ENCODE results near the gene SLC9A5. TPM values are rescaled to one million over a fixed set of nuclear protein-coding genes. Genes with fewer than 3 reads are reported as not detected.

Gene SLC9A5
- total and polyA plus RNA-seq, 10 of the 15 experiments (the other 5 are each of a cell fraction or from before 2014, with no cell fraction given) = 0.26 to 5.7 (median 1.5) TPM

- TF ChIP-seq GABPA (IDR thresholded peaks at IDR 0.05; ENCODE audit: low read depth) (peak; percentile 65; the same call in 1 of the 2 replicates), RUNX3 (IDR thresholded peaks at IDR 0.05; ENCODE audit: low read length) (peak; percentile 95), ZNF384 (IDR thresholded peaks at IDR 0.05; ENCODE audit: borderline replicate concordance, low read depth, low read length) (no peak), MXI1 (IDR thresholded peaks at IDR 0.05; ENCODE audit: low read depth, low read length) (no peak), KLF5 (IDR thresholded peaks at IDR 0.05; ENCODE audit: partially characterized antibody) (peak; percentile 77), CBFB (IDR thresholded peaks at IDR 0.05; ENCODE audit: low read depth) (peak; percentile 78), ELK1 (IDR thresholded peaks at IDR 0.05; ENCODE audit: low read depth, low read length) (no peak), ZNF274 (IDR thresholded peaks at IDR 0.05; ENCODE audit: insufficient read depth, insufficient read length) (no peak), ZSCAN29 (IDR thresholded peaks at IDR 0.05) (no peak), SUPT20H (IDR thresholded peaks at IDR 0.05; ENCODE audit: borderline replicate concordance, control insufficient read depth, low read depth, low read length) (no peak), IKZF2 (IDR thresholded peaks at IDR 0.05) (peak; percentile 99), RAD51 (IDR thresholded peaks at IDR 0.05) (no peak), BCL3 (IDR thresholded peaks at IDR 0.05; ENCODE audit: borderline replicate concordance, insufficient read depth, low read depth, low read length, poor library complexity, severe bottlenecking) (peak; percentile 94), CBX3 (IDR thresholded peaks at IDR 0.05; ENCODE audit: borderline replicate concordance, low read depth) (no peak), STAT3 (IDR thresholded peaks at IDR 0.05; ENCODE audit: low read depth, low read length) (no peak), IKZF1 (conservative IDR thresholded peaks at IDR 0.05) (peak; percentile 99), LARP7 (IDR thresholded peaks at IDR 0.05) (no peak), NBN (IDR thresholded peaks at IDR 0.05) (peak; percentile 95), SMC3 (IDR thresholded peaks at IDR 0.05; ENCODE audit: borderline replicate concordance, low read length) (no peak), NR2F1 (conservative IDR thresholded peaks at IDR 0.05) (peak; percentile 34; the same call in 1 of the 2 replicates)
- TF ChIP-seq, protein P1, sequence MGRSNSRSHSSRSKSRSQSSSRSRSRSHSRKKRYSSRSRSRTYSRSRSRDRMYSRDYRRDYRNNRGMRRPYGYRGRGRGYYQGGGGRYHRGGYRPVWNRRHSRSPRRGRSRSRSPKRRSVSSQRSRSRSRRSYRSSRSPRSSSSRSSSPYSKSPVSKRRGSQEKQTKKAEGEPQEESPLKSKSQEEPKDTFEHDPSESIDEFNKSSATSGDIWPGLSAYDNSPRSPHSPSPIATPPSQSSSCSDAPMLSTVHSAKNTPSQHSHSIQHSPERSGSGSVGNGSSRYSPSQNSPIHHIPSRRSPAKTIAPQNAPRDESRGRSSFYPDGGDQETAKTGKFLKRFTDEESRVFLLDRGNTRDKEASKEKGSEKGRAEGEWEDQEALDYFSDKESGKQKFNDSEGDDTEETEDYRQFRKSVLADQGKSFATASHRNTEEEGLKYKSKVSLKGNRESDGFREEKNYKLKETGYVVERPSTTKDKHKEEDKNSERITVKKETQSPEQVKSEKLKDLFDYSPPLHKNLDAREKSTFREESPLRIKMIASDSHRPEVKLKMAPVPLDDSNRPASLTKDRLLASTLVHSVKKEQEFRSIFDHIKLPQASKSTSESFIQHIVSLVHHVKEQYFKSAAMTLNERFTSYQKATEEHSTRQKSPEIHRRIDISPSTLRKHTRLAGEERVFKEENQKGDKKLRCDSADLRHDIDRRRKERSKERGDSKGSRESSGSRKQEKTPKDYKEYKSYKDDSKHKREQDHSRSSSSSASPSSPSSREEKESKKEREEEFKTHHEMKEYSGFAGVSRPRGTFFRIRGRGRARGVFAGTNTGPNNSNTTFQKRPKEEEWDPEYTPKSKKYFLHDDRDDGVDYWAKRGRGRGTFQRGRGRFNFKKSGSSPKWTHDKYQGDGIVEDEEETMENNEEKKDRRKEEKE (IDR thresholded peaks at IDR 0.05) = no peak
- TF ChIP-seq, protein P2, sequence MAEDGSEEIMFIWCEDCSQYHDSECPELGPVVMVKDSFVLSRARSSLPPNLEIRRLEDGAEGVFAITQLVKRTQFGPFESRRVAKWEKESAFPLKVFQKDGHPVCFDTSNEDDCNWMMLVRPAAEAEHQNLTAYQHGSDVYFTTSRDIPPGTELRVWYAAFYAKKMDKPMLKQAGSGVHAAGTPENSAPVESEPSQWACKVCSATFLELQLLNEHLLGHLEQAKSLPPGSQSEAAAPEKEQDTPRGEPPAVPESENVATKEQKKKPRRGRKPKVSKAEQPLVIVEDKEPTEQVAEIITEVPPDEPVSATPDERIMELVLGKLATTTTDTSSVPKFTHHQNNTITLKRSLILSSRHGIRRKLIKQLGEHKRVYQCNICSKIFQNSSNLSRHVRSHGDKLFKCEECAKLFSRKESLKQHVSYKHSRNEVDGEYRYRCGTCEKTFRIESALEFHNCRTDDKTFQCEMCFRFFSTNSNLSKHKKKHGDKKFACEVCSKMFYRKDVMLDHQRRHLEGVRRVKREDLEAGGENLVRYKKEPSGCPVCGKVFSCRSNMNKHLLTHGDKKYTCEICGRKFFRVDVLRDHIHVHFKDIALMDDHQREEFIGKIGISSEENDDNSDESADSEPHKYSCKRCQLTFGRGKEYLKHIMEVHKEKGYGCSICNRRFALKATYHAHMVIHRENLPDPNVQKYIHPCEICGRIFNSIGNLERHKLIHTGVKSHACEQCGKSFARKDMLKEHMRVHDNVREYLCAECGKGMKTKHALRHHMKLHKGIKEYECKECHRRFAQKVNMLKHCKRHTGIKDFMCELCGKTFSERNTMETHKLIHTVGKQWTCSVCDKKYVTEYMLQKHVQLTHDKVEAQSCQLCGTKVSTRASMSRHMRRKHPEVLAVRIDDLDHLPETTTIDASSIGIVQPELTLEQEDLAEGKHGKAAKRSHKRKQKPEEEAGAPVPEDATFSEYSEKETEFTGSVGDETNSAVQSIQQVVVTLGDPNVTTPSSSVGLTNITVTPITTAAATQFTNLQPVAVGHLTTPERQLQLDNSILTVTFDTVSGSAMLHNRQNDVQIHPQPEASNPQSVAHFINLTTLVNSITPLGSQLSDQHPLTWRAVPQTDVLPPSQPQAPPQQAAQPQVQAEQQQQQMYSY (CRISPR knock-in tag; IDR thresholded peaks at IDR 0.05) = no peak
Measured at GRCh38 chr16:67311607-67312488, 63.1 kb downstream of the SLC9A5 start (continued).
